ENCODE results near the gene ICAM4. TPM values are rescaled to one million over a fixed set of nuclear protein-coding genes. Genes with fewer than 3 reads are reported as not detected.

Gene ICAM4
- total and polyA plus RNA-seq, 9 of the 15 experiments (the other 6 are each of a cell fraction or from before 2014, with no cell fraction given) = 14.1 to 86.1 (median 29.6) TPM

- TF ChIP-seq MGA (IDR thresholded peaks at IDR 0.05) (peak; percentile 67), FOXM1 (IDR thresholded peaks at IDR 0.05; ENCODE audit: low read depth) (no peak), FOXM1 (CRISPR knock-in tag; IDR thresholded peaks at IDR 0.05; ENCODE audit: low read depth) (0 out of 2 replicates have a peak, but pooled peaks have one; percentile 67), SAP30 (IDR thresholded peaks at IDR 0.05; ENCODE audit: borderline replicate concordance, insufficient read depth, low read depth, low read length, poor library complexity, severe bottlenecking) (peak; percentile 70), CGGBP1 (CRISPR knock-in tag; IDR thresholded peaks at IDR 0.05) (no peak), RBFOX2 (IDR thresholded peaks at IDR 0.05; ENCODE audit: low read depth, low read length) (peak; percentile 90), HNRNPUL1 (IDR thresholded peaks at IDR 0.05; ENCODE audit: low read length) (no peak), LCOR (CRISPR knock-in tag; IDR thresholded peaks at IDR 0.05) (no peak), ZBTB7A (IDR thresholded peaks at IDR 0.05; ENCODE audit: borderline replicate concordance, control insufficient read depth, low read depth, low read length) (peak; percentile 63; the same call in 1 of the 2 replicates), ZNF316 (IDR thresholded peaks at IDR 0.05) (no peak), ZNF224 (CRISPR knock-in tag; IDR thresholded peaks at IDR 0.05) (no peak), ZNF12 (CRISPR knock-in tag; IDR thresholded peaks at IDR 0.05) (peak; percentile 43), ZFP1 (CRISPR knock-in tag; IDR thresholded peaks at IDR 0.05) (no peak), BRCA1 (IDR thresholded peaks at IDR 0.05) (no peak), BRCA1 (CRISPR knock-in tag; IDR thresholded peaks at IDR 0.05) (0 out of 2 replicates have a peak, but pooled peaks have one; percentile 9), ZNF41 (CRISPR knock-in tag; conservative IDR thresholded peaks at IDR 0.05) (no peak)
These were observed 4.3 kb downstream of the ICAM4 start (continued) for GRCh38 chr19:10290876-10291553.
